ENCODE data around the gene TMCC1. TPM values are rescaled to one million over a fixed set of nuclear protein-coding genes. Genes with fewer than 3 reads are reported as not detected.
"Not testable (repeated sequence)": the region's sequence is repeated elsewhere in the genome, so short reads cannot be mapped to it uniquely, and the experiment has no call there.

Gene TMCC1
- total RNA-seq, 1 donor from 2014 or later: 16.7 TPM

GRCh38 chr3:129913618-129914017, 20.1 kb upstream of the TMCC1 start:
- no peak for DNase-seq (ENCODE audit: extremely low spot score in 2 of 2)
- Histone ChIP-seq H3K27me3 (no peaks in the 10 kb centered on the region), H3K4me1 (no peaks in the 10 kb centered on the region), H3K27ac (no peak overlapping the region), H3K4me3 (no peak overlapping the region), H3K9me3 (peaks cover 13% of the 10 kb centered on the region), H3K36me3 (no peaks in the 10 kb centered on the region)
- intact Hi-C loops (cut with DNase I): no loop called here
- no peak for TF ChIP-seq POLR2A (IDR thresholded peaks at IDR 0.05)
- TF ChIP-seq CTCF (IDR thresholded peaks at IDR 0.05): no peak
- no peak for TF ChIP-seq POLR2AphosphoS5 (IDR thresholded peaks at IDR 0.05; ENCODE audit: insufficient read depth in 1 of 2, low read depth in 1 of 2)

- H3K4me1 ChIP-seq: no peaks in the 10 kb centered on the region
- H3K27me3 ChIP-seq: no peaks in the 10 kb centered on the region
- no peak overlapping the region for H3K4me3 ChIP-seq
- no peak for TF ChIP-seq POLR2A (IDR thresholded peaks at IDR 0.05)
- TF ChIP-seq CTCF (IDR thresholded peaks at IDR 0.05): no peak
- no peak for TF ChIP-seq POLR2AphosphoS5 (IDR thresholded peaks at IDR 0.05; ENCODE audit: insufficient read depth in 1 of 2, low read depth in 1 of 2)
- H3K36me3 ChIP-seq: no peaks in the 10 kb centered on the region
- intact Hi-C loops (cut with DNase I): no loop called here
- no peak overlapping the region for H3K27ac ChIP-seq
- H3K9me3 ChIP-seq: no peaks in the 10 kb centered on the region
- DNase-seq (ENCODE audit: extremely low spot score in 2 of 2): no peak
Measured at GRCh38 chr3:129911261-129911861, 17.9 kb upstream of the TMCC1 start.

GRCh38 chr3:129909235-129909634, 15.7 kb upstream of the TMCC1 start:
- H3K27ac ChIP-seq; H3K27me3 ChIP-seq; H3K4me1 ChIP-seq; H3K4me3 ChIP-seq; H3K9me3 ChIP-seq; intact Hi-C loops (cut with DNase I); H3K36me3 ChIP-seq; DNase-seq (ENCODE audit: extremely low spot score in 2 of 2): not testable (repeated sequence)

GRCh38 chr3:129908417-129908816, 14.9 kb upstream of the TMCC1 start:
- no peaks in the 10 kb centered on the region for H3K4me1 ChIP-seq
- no peak for TF ChIP-seq CTCF (IDR thresholded peaks at IDR 0.05)
- TF ChIP-seq POLR2A (IDR thresholded peaks at IDR 0.05): no peak
- TF ChIP-seq POLR2AphosphoS5 (IDR thresholded peaks at IDR 0.05; ENCODE audit: insufficient read depth in 1 of 2, low read depth in 1 of 2): no peak
- no peaks in the 10 kb centered on the region for H3K27me3 ChIP-seq
- no peak for DNase-seq (ENCODE audit: extremely low spot score in 2 of 2)
- no peak overlapping the region for H3K27ac ChIP-seq
- intact Hi-C loops (cut with DNase I): no loop called here
- H3K36me3 ChIP-seq: no peaks in the 10 kb centered on the region
- H3K9me3 ChIP-seq: no peaks in the 10 kb centered on the region
- no peak overlapping the region for H3K4me3 ChIP-seq

- H3K4me1 ChIP-seq; intact Hi-C loops (cut with DNase I); H3K36me3 ChIP-seq: not testable (repeated sequence)
Measured at GRCh38 chr3:129901272-129901671, 7.8 kb upstream of the TMCC1 start.

GRCh38 chr3:129897026-129897425, 3.5 kb upstream of the TMCC1 start:
- intact Hi-C loops (cut with DNase I): no loop called here

More at GRCh38 chr3:129901272-129901671, 7.8 kb upstream of the TMCC1 start:
- H3K27ac ChIP-seq; DNase-seq (ENCODE audit: extremely low spot score in 2 of 2); H3K4me3 ChIP-seq; H3K9me3 ChIP-seq; H3K27me3 ChIP-seq: not testable (repeated sequence)

More at GRCh38 chr3:129897026-129897425, 3.5 kb upstream of the TMCC1 start:
- no peak for TF ChIP-seq POLR2A (IDR thresholded peaks at IDR 0.05)
- TF ChIP-seq CTCF (IDR thresholded peaks at IDR 0.05): no peak
- TF ChIP-seq POLR2AphosphoS5 (IDR thresholded peaks at IDR 0.05; ENCODE audit: insufficient read depth in 1 of 2, low read depth in 1 of 2): no peak
- Histone ChIP-seq H3K27ac (no peak overlapping the region), H3K36me3 (no peaks in the 10 kb centered on the region), H3K27me3 (no peaks in the 10 kb centered on the region), H3K9me3 (no peaks in the 10 kb centered on the region), H3K4me3 (no peak overlapping the region), H3K4me1 (peaks cover 19% of the 10 kb centered on the region)
- DNase-seq (ENCODE audit: extremely low spot score in 2 of 2): no peak
